Measurements from ENCODE around the gene SHISA8. TPM values are rescaled to one million over a fixed set of nuclear protein-coding genes. Genes with fewer than 3 reads are reported as not detected.

The SHISA8 gene
- total and polyA plus RNA-seq, 2 of the 13 experiments (the other 11 are each of a cell fraction or from before 2014, with no cell fraction given) = not detected

GRCh38 chr22:41913040-41913719, 1.7 kb downstream of the SHISA8 start (continued):
- TF ChIP-seq NCOA1 (CRISPR knock-in tag; IDR thresholded peaks at IDR 0.05) (no peak), EZH2 (conservative IDR thresholded peaks at IDR 0.05; ENCODE audit: low read depth, low read length) (peak; percentile 73), CHCHD3 (CRISPR knock-in tag; IDR thresholded peaks at IDR 0.05) (no peak), ZNF710 (CRISPR knock-in tag; IDR thresholded peaks at IDR 0.05; ENCODE audit: borderline replicate concordance) (no peak), ERF (CRISPR knock-in tag; IDR thresholded peaks at IDR 0.05) (no peak), SMARCC2 (IDR thresholded peaks at IDR 0.05) (no peak), CEBPB (IDR thresholded peaks at IDR 0.05; ENCODE audit: borderline replicate concordance, low read depth, low read length) (no peak)

GRCh38 chr22:41912338-41913039, 2.4 kb downstream of the SHISA8 start:
- ATAC-seq = no peak
- H3K79me2 ChIP-seq (ENCODE audit: insufficient read depth, low read length) = no peaks in the 10 kb centered on the region
- peaks cover 32% of the 10 kb centered on the region for H4K20me1 ChIP-seq (ENCODE audit: insufficient read depth, low read length)
- peaks cover 25 to 64% of the 10 kb centered on the region in 2 experiments for H3K27me3 ChIP-seq (ENCODE audit: control insufficient read depth in 1 of 2, insufficient read depth in 2 of 2, low read length in 2 of 2)
- no peak overlapping the region for H2AFZ ChIP-seq (ENCODE audit: low read length)
- no peak overlapping the region for H3K4me3 ChIP-seq (replicated peaks in 1 of 3; ENCODE audit: insufficient read depth in 1 of 3, low read depth in 2 of 3, low read length in 3 of 3)
- H3K36me3 ChIP-seq (replicated peaks in 1 of 2; ENCODE audit: control insufficient read depth in 1 of 2, insufficient read depth in 2 of 2, low read length in 2 of 2) = no peaks in the 10 kb centered on the region
- in situ Hi-C loops (cut with HindIII; ENCODE audit: extremely low pct_ligation_motif_present, low pct_unique_long_range_greater_than_20kb) = no loop called here
- H3K4me2 ChIP-seq (ENCODE audit: low read depth, low read length) = no peak overlapping the region
- CTCF ChIA-PET (ENCODE audit: low intra/inter-chr PET ratio, low total read pairs) = no interaction called here
- no peak for FAIRE-seq
- POLR2A ChIA-PET = no interaction called here
- no TSS peak for BruUV-seq (replicated peaks)
- WGBS (ENCODE audit: low lambda C conversion rate) = 6% methylated on average over 6 of the region's 9 CpGs
- no peak overlapping the region for H3K9ac ChIP-seq (ENCODE audit: insufficient read depth, low read depth, low read length)
- intact Hi-C loops (cut with micrococcal nuclease; ENCODE audit: unreplicated experiment) = no loop called here
- no peaks in the 10 kb centered on the region for H3K9me3 ChIP-seq (ENCODE audit: low read length)
- no peak overlapping the region for H3K27ac ChIP-seq (ENCODE audit: extremely low read length, insufficient read depth, low read length)
- peaks cover 7% of the 10 kb centered on the region; the same call in 1 of the 2 replicates for H3K4me1 ChIP-seq (ENCODE audit: insufficient read depth, low read length)
- no peak for DNase-seq (ENCODE audit: low spot score)
- TF ChIP-seq ZNF703 (CRISPR knock-in tag; IDR thresholded peaks at IDR 0.05; ENCODE audit: borderline replicate concordance) (no peak), ZNF205 (CRISPR knock-in tag; IDR thresholded peaks at IDR 0.05) (no peak), HNF1A (IDR thresholded peaks at IDR 0.05; ENCODE audit: low read depth) (no peak), HNF1A (CRISPR knock-in tag; IDR thresholded peaks at IDR 0.05; ENCODE audit: borderline replicate concordance) (no peak), ZNF34 (CRISPR knock-in tag; IDR thresholded peaks at IDR 0.05; ENCODE audit: borderline replicate concordance) (no peak), ZXDC (CRISPR knock-in tag; IDR thresholded peaks at IDR 0.05) (no peak), ZSCAN22 (CRISPR knock-in tag; IDR thresholded peaks at IDR 0.05) (no peak)

Measured in HepG2 (cell line).